Left lung (tissue), 10 donors: Measurements from ENCODE around the gene CBX6. TPM values are rescaled to one million over a fixed set of nuclear protein-coding genes. Genes with fewer than 3 reads are reported as not detected.

Experiments
- ATAC-seq: fragments of 200-7000 bp; cut with Tn5 transposase; one replicate; pipeline ENCODE4 v1.9.1; 2020; ENCODE audit warnings: moderate library complexity
- DNase-seq, 4 donors: peaks; one replicate each; pipeline ENCODE4 v3.0.0-alpha.2; 2013 to 2020
- H3K27ac ChIP-seq, 2 donors: fragments of 200-600 bp; sonication (generic) in 1 of 2; one replicate each; pipeline versions ENCODE4 v1.5.0 to v1.8.0; 2020 to 2021
- H3K27me3 ChIP-seq, 2 donors: fragments of 200-600 bp; sonication (generic) in 1 of 2; one replicate each; pipeline versions ENCODE4 v1.5.0 to v1.8.0; 2020 to 2021
- H3K36me3 ChIP-seq, 2 donors: fragments of 200-600 bp; sonication (generic) in 1 of 2; one replicate each; pipeline versions ENCODE4 v1.5.0 to v1.8.0; 2020 to 2021
- H3K4me1 ChIP-seq, 2 donors: fragments of 200-600 bp; one replicate each; pipeline ENCODE4 v1.8.0; 2021
- H3K4me3 ChIP-seq, 2 donors: fragments of 200-600 bp; sonication (generic) in 1 of 2; one replicate each; pipeline versions ENCODE4 v1.5.0 to v1.8.0; 2020 to 2021; ENCODE audit warnings: mild to moderate bottlenecking in 1 of 2
- H3K9me3 ChIP-seq, 2 donors: fragments of 200-600 bp; sonication (generic) in 1 of 2; one replicate each; pipeline versions ENCODE4 v1.5.0 to v1.8.0; 2020 to 2021
- intact Hi-C, 2 donors: fragments of 100-400 bp; cut with DNase I; formaldehyde crosslinking; loops; one replicate each; pipeline versions ENCODE4 v1.11.2 to v1.14.2; 2022
- polyA plus RNA-seq, 6 donors: library from polyadenylated mRNA; unstranded; fragments of 120-200 nt; gene quantifications; one replicate each; pipeline ENCODE4 v1.2.1, GENCODE V29; 2013; ENCODE audit not compliant: insufficient read length in 6 of 6
- total RNA-seq, 2 donors: library from RNA; stranded (reverse); fragmentation: NEBNext Ultra II Directional; extraction: Animal tissue kit (Norgen Biotek cat#: 25700); gene quantifications; one replicate each; pipeline ENCODE4 v1.2.1, GENCODE V29; 2021
- TF ChIP-seq, protein P1 (sequence below), 2 donors: fragments of 200-600 bp; sonication (generic) in 1 of 2; IDR thresholded peaks; one replicate each; pipeline versions ENCODE4 v1.5.0 to v1.8.0; 2021; ENCODE audit warnings: antibody characterized with exemption in 2 of 2
- donor health status: DM: no; HTN: yes; CAD: no.
- donor health status: DM: no; HTN: no; CAD: no.

CBX6 gene
- total and polyA plus RNA-seq, 8 donors = 22.0 to 80.0 (median 43.6) TPM

DNA sequence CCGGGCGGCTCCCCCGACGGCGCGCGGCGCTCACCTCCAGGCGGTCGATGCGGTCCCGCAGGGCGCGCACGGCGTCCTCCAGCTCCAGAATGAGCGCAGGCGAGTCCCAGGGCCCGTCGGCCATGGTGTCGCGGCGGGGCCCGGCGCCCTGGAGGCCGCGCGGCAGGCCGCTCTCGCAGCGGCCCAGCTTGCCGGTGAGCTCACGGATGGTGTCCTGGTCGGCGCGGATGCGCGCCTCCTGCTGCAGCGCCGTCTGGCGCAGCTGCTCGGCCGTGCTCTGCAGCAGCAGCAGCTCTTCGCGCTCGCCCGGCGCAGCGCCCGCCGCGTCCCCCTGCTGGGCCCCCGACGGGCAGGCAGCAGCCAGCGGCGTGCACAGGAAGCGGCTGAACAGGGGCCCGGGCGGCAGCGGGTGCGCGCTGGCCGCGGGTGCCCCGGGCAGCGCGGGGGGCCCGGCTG is 28.8 kb downstream of the CBX6 start:
- Histone ChIP-seq H3K27ac (no peak overlapping the region), H3K9me3 (no peaks in the 10 kb centered on the region), H3K4me3 (peak overlapping the region; percentile 22 to 42), H3K4me1 (peaks cover 0 to 16% of the 10 kb centered on the region in 2 donors), H3K27me3 (peaks cover 16 to 79% of the 10 kb centered on the region in 2 donors), H3K36me3 (no peaks in the 10 kb centered on the region)
- ATAC-seq (peak; percentile 55), DNase-seq (peak in 3 of 4 donors; percentile 77 to 90 (median 79))
- TF ChIP-seq, protein P1, sequence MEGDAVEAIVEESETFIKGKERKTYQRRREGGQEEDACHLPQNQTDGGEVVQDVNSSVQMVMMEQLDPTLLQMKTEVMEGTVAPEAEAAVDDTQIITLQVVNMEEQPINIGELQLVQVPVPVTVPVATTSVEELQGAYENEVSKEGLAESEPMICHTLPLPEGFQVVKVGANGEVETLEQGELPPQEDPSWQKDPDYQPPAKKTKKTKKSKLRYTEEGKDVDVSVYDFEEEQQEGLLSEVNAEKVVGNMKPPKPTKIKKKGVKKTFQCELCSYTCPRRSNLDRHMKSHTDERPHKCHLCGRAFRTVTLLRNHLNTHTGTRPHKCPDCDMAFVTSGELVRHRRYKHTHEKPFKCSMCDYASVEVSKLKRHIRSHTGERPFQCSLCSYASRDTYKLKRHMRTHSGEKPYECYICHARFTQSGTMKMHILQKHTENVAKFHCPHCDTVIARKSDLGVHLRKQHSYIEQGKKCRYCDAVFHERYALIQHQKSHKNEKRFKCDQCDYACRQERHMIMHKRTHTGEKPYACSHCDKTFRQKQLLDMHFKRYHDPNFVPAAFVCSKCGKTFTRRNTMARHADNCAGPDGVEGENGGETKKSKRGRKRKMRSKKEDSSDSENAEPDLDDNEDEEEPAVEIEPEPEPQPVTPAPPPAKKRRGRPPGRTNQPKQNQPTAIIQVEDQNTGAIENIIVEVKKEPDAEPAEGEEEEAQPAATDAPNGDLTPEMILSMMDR (IDR thresholded peaks at IDR 0.05) = peak in 1 of 2 donors; percentile 29
- intact Hi-C loops = no loop called here

DNA sequence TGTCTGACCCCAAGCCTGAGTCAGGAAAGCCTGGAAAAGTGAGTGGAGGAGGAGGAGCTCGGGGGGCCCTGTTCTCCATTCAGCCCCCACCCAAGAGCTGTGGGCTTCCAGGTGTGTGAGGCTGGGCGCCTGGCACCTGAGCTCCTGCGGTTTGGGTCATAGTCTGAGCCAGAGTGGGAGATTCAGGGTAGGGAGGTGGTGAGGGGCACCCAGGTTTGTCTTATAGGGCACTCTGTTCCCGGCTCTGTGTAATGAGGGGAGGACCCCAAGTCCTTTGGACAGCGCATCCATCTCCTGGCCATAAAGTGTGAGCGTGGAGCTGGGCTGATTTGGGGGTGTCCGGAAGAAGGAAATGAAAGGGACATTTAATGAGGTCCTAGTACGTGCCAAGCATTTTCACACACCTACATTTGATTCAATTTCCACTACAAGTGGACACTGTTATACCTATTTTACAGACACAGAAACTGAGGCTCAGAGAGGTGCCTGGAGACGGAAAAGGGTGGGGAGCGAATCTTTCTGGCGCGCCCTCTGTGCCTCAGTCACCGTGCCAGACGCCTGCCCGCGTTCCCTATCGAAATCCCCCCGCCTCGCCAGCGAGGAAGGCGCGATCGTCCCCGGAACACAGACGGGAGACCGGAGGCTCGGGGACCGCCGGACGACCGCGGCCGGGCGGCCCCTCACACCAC is 29.4 kb downstream of the CBX6 start:
- no peaks in the 10 kb centered on the region for H3K9me3 ChIP-seq
- TF ChIP-seq, protein P1 (IDR thresholded peaks at IDR 0.05) = no peak
- ATAC-seq (no peak), DNase-seq (peak in 1 of 4 donors; percentile 33)
- H3K36me3 ChIP-seq = no peaks in the 10 kb centered on the region
- H3K27ac ChIP-seq = no peak overlapping the region
- intact Hi-C loops = no loop called here
- peaks cover 0 to 16% of the 10 kb centered on the region in 2 donors for H3K4me1 ChIP-seq
- H3K27me3 ChIP-seq = peaks cover 16 to 81% of the 10 kb centered on the region in 2 donors
- peak overlapping the region; percentile 22 to 42 for H3K4me3 ChIP-seq

DNA sequence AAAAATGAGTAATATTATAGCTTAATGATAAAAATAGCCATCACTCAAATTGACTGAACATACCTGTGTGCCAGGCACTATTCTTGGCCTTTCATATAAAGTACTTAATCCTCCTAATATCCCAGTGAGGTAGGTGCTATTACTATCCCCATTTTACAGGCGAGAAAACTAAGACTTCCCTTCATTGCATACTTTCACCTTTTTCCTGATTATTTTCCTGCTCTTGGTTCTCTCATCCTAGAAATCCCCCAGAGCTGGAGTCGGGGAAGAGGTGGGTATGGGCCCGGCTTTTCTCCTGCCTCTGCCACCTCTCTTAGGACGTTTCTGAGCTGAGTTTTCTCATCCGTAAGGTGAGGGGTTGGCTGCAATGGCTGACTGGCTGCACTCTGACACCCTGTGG is 30.4 kb downstream of the CBX6 start:
- DNase-seq = no peak
- H3K9me3 ChIP-seq = no peaks in the 10 kb centered on the region
- H3K4me1 ChIP-seq = peaks cover 0 to 16% of the 10 kb centered on the region in 2 donors
- H3K4me3 ChIP-seq = no peak overlapping the region
- no peaks in the 10 kb centered on the region for H3K36me3 ChIP-seq
- no peak overlapping the region for H3K27ac ChIP-seq
- TF ChIP-seq, protein P1 (IDR thresholded peaks at IDR 0.05) = no peak
- H3K27me3 ChIP-seq = peaks cover 16 to 84% of the 10 kb centered on the region in 2 donors
- intact Hi-C loops = no loop called here
- no peak for ATAC-seq

DNA sequence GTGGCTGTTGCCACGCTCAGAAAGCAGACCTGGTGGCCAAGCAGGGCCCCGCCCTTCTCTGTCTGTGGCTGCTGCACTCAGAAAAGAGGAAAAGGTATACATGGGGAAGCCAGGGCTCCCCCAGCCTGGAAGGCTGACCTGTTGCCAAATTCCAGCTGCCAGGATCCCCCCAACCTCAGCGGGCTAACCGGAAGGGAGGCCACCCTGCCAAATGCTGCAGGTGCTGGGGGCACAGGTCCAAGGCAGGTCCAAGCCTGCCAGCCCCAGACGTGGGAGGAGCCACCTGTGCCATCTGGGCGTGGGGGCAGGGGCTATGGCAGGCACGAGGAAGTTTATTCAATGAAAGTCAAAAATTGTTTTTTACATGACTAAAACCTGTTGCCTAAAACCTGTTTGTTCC is 30.8 kb downstream of the CBX6 start:
- TF ChIP-seq, protein P1 (IDR thresholded peaks at IDR 0.05) = no peak
- Histone ChIP-seq H3K27ac (no peak overlapping the region), H3K4me3 (no peak overlapping the region), H3K4me1 (peaks cover 0 to 16% of the 10 kb centered on the region in 2 donors), H3K27me3 (peaks cover 16 to 85% of the 10 kb centered on the region in 2 donors), H3K9me3 (no peaks in the 10 kb centered on the region), H3K36me3 (no peaks in the 10 kb centered on the region)
- ATAC-seq = no peak
- intact Hi-C loops = no loop called here
- DNase-seq = peak in 1 of 4 donors; percentile 43

DNA sequence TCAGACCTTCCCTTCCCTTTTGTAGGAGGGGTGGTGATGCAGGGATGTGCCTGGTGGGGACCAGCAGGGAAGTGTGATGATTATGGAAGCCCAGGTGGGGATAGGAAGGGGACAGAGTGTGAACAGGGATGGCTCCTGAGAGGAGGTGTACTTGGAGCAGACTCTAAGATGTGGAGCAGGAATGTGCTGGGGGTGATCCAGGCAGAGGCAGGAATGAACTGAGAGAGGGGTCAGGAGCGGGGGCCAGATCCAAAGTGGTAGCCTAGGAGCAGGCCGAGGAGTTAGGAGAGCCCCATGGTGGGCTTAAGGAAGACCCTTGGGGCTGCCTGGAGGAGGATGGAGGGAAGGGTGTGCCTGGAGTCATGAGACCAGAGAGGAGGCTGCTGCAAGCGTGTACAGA is 31.9 kb downstream of the CBX6 start:
- Histone ChIP-seq H3K27ac (no peak overlapping the region), H3K4me1 (peaks cover 0 to 16% of the 10 kb centered on the region in 2 donors), H3K36me3 (no peaks in the 10 kb centered on the region), H3K9me3 (no peaks in the 10 kb centered on the region), H3K4me3 (no peak overlapping the region), H3K27me3 (peaks cover 16 to 83% of the 10 kb centered on the region in 2 donors)
- intact Hi-C loops = no loop called here
- DNase-seq (peak in 1 of 4 donors; percentile 14), ATAC-seq (no peak)
- TF ChIP-seq, protein P1 (IDR thresholded peaks at IDR 0.05) = no peak
